ENCODE results near the gene FCRLB. TPM values are rescaled to one million over a fixed set of nuclear protein-coding genes. Genes with fewer than 3 reads are reported as not detected.

FCRLB gene
- total and polyA plus RNA-seq, 2 of the 13 experiments (the other 11 are each of a cell fraction or from before 2014, with no cell fraction given): 0.08 to 0.11 TPM

GRCh38 chr1:161736335-161736969 is 15.1 kb downstream of the FCRLB start:
- ATAC-seq: no peak
- intact Hi-C loops (cut with micrococcal nuclease; ENCODE audit: unreplicated experiment) (no loop called here), in situ Hi-C loops (cut with HindIII; ENCODE audit: extremely low pct_ligation_motif_present, low pct_unique_long_range_greater_than_20kb) (no loop called here)
- FAIRE-seq: no peak
- Histone ChIP-seq H4K20me1 (ENCODE audit: insufficient read depth, low read length) (no peaks in the 10 kb centered on the region), H3K27ac (ENCODE audit: extremely low read length, insufficient read depth, low read length) (no peak overlapping the region), H3K36me3 (replicated peaks in 1 of 2; ENCODE audit: control insufficient read depth in 1 of 2, insufficient read depth in 2 of 2, low read length in 2 of 2) (no peaks in the 10 kb centered on the region), H3K9ac (ENCODE audit: insufficient read depth, low read depth, low read length) (no peak overlapping the region), H3K4me3 (replicated peaks in 1 of 3; ENCODE audit: insufficient read depth in 1 of 3, low read depth in 2 of 3, low read length in 3 of 3) (no peak overlapping the region), H3K4me2 (ENCODE audit: low read depth, low read length) (no peak overlapping the region), H3K9me3 (ENCODE audit: low read length) (no peaks in the 10 kb centered on the region), H2AFZ (ENCODE audit: low read length) (no peak overlapping the region), H3K79me2 (ENCODE audit: insufficient read depth, low read length) (no peaks in the 10 kb centered on the region), H3K4me1 (ENCODE audit: insufficient read depth, low read length) (no peaks in the 10 kb centered on the region), H3K27me3 (ENCODE audit: control insufficient read depth in 1 of 2, insufficient read depth in 2 of 2, low read length in 2 of 2) (peaks cover 0 to 8% of the 10 kb centered on the region in 2 experiments; a peak in 3 of 5 replicates)
- no TSS peak for BruUV-seq (replicated peaks)
- ChIA-PET CTCF (ENCODE audit: low intra/inter-chr PET ratio, low total read pairs) (no interaction called here), POLR2A (interaction anchor here (1.0 kb wide), 1 partner anchor 10 kb away, joined by 3 read pairs; no protein-coding TSS in a partner anchor)
- 0% methylated on average over 4 of the region's 4 CpGs for WGBS (ENCODE audit: low lambda C conversion rate)
- no peak for DNase-seq (ENCODE audit: low spot score)
- TF ChIP-seq ZNF646 (CRISPR knock-in tag; IDR thresholded peaks at IDR 0.05) (no peak), PRDM15 (CRISPR knock-in tag; IDR thresholded peaks at IDR 0.05) (no peak), RBM22 (optimal IDR thresholded peaks at IDR 0.05; ENCODE audit: low read length) (no peak), ARNTL (CRISPR knock-in tag; IDR thresholded peaks at IDR 0.05) (no peak), FOXM1 (CRISPR knock-in tag; IDR thresholded peaks at IDR 0.05) (no peak), DMAP1 (CRISPR knock-in tag; IDR thresholded peaks at IDR 0.05) (no peak), ZNF260 (CRISPR knock-in tag; IDR thresholded peaks at IDR 0.05; ENCODE audit: borderline replicate concordance, low read depth) (no peak), DRAP1 (CRISPR knock-in tag; IDR thresholded peaks at IDR 0.05) (no peak), AFF4 (CRISPR knock-in tag; IDR thresholded peaks at IDR 0.05) (no peak), HMG20B (CRISPR knock-in tag; conservative IDR thresholded peaks at IDR 0.05) (no peak)

All from HepG2 (cell line).